Vagina (tissue), 2 donors: Measurements from ENCODE around the gene PRKAA2. TPM values are rescaled to one million over a fixed set of nuclear protein-coding genes. Genes with fewer than 3 reads are reported as not detected.

Experiments used
- DNase-seq, 2 donors: peaks; one replicate each; pipeline ENCODE4 v3.0.0-alpha.2; 2017; ENCODE audit errors: extremely low spot score in 2 of 2
- H3K27ac ChIP-seq: fragments of 200-600 bp; sonication (generic); one replicate; pipeline ENCODE4 v1.5.1; 2019
- H3K27me3 ChIP-seq: fragments of 200-600 bp; sonication (generic); one replicate; pipeline ENCODE4 v1.5.1; 2019
- H3K36me3 ChIP-seq, 2 donors: fragments of 200-600 bp; sonication (generic); one replicate each; pipeline ENCODE4 v1.5.1; 2017 to 2019
- H3K4me1 ChIP-seq: fragments of 200-600 bp; sonication (generic); one replicate; pipeline ENCODE4 v1.5.1; 2019
- H3K4me3 ChIP-seq, 2 donors: fragments of 200-600 bp; sonication (generic); 1 replicate in 1 of 2; 2 replicates in 1 of 2; pipeline ENCODE4 v1.5.1; 2016 to 2019
- H3K9me3 ChIP-seq: fragments of 200-600 bp; sonication (generic); one replicate; pipeline ENCODE4 v1.5.1; 2019
- POLR2A ChIP-seq, 2 donors: fragments of 450-650 bp; IDR thresholded peaks; one replicate each; pipeline ENCODE4 v1.6.1; 2017; ENCODE audit warnings: antibody characterized with exemption in 2 of 2, mild to moderate bottlenecking in 2 of 2, moderate library complexity in 2 of 2
- POLR2AphosphoS5 ChIP-seq, 2 donors: sonication (generic); formaldehyde crosslinking; IDR thresholded peaks; one replicate each; pipeline ENCODE4 v1.9.0; 2017; ENCODE audit warnings: antibody characterized with exemption in 2 of 2, mild to moderate bottlenecking in 2 of 2, low read depth in 1 of 2; ENCODE audit not compliant: insufficient read depth in 1 of 2
- intact Hi-C: fragments of 100-400 bp; cut with DNase I; formaldehyde crosslinking; loops from one replicate; pipeline ENCODE4 v1.15.1; 2023
- total RNA-seq: library from RNA; depleted of rRNA; stranded (reverse); fragments of >200 nt; gene quantifications from one replicate; pipeline ENCODE4 v1.2.3, GENCODE V29; 2016
- TF ChIP-seq, protein P1 (sequence below), 3 experiments: fragments of 450-650 bp in 2 of 3; fragments of 200-600 bp in 1 of 3; sonication (generic) in 1 of 3; IDR thresholded peaks; one replicate each; pipeline ENCODE4 v1.5.1; 2017 to 2019; ENCODE audit warnings: antibody characterized with exemption in 3 of 3, mild to moderate bottlenecking in 2 of 3, moderate library complexity in 2 of 3

PRKAA2 gene
- total RNA-seq, 1 donor from 2014 or later = 3.7 TPM

DNA sequence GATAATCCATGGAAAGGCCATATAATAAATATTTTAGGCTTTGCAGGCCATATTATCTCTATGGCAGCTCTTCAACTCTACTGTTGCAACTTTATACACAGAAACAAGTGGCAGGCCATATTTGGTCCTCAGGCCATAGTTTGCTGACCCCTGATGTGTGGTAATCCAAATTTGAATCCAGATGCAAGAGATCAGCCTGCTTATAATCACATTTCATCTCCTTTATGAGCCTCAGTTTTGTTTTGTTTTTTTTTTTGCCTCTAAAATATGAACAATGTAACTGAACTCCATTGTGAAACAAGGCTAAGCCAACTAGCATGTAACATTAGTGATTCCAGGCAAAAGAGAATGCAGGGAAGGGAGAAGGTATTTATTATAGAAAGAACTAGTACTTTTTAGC lies 81.6 kb downstream of the PRKAA2 start:
- intact Hi-C loops = no loop called here
- Histone ChIP-seq H3K36me3 (no peaks in the 10 kb centered on the region), H3K27me3 (no peaks in the 10 kb centered on the region), H3K9me3 (no peaks in the 10 kb centered on the region), H3K4me3 (no peak overlapping the region), H3K4me1 (no peaks in the 10 kb centered on the region), H3K27ac (no peak overlapping the region)
- TF ChIP-seq, protein P1, sequence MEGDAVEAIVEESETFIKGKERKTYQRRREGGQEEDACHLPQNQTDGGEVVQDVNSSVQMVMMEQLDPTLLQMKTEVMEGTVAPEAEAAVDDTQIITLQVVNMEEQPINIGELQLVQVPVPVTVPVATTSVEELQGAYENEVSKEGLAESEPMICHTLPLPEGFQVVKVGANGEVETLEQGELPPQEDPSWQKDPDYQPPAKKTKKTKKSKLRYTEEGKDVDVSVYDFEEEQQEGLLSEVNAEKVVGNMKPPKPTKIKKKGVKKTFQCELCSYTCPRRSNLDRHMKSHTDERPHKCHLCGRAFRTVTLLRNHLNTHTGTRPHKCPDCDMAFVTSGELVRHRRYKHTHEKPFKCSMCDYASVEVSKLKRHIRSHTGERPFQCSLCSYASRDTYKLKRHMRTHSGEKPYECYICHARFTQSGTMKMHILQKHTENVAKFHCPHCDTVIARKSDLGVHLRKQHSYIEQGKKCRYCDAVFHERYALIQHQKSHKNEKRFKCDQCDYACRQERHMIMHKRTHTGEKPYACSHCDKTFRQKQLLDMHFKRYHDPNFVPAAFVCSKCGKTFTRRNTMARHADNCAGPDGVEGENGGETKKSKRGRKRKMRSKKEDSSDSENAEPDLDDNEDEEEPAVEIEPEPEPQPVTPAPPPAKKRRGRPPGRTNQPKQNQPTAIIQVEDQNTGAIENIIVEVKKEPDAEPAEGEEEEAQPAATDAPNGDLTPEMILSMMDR (IDR thresholded peaks at IDR 0.05) = no peak
- TF ChIP-seq POLR2AphosphoS5 (IDR thresholded peaks at IDR 0.05; ENCODE audit: insufficient read depth in 1 of 2, low read depth in 1 of 2) (no peak), POLR2A (IDR thresholded peaks at IDR 0.05) (no peak)
- DNase-seq = no peak

DNA sequence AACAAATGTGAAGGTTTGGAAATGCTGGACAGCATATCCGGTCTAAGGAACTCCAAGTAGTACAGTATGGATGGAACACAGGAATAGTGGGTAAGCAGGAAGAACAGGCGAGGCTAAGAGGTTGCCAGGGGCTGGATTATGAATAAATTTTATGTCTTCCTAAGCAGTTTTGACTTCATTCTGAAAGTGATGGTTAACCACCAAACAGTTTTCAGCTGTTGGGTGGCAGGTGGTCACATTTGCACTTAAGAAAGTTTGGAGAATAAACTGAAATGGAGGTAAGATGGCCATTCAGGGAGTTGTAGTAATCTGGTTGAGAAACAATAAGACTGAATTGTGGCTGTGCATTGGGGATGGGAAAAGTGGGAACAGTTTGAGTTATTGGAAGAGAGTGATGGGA lies 83.8 kb downstream of the PRKAA2 start:
- Histone ChIP-seq H3K27ac (no peak overlapping the region), H3K4me3 (no peak overlapping the region), H3K4me1 (no peaks in the 10 kb centered on the region), H3K9me3 (no peaks in the 10 kb centered on the region), H3K27me3 (no peaks in the 10 kb centered on the region), H3K36me3 (no peaks in the 10 kb centered on the region)
- no peak for TF ChIP-seq POLR2AphosphoS5 (IDR thresholded peaks at IDR 0.05; ENCODE audit: insufficient read depth in 1 of 2, low read depth in 1 of 2)
- no peak for TF ChIP-seq POLR2A (IDR thresholded peaks at IDR 0.05)
- TF ChIP-seq, protein P1 (IDR thresholded peaks at IDR 0.05) = no peak
- intact Hi-C loops = no loop called here
- no peak for DNase-seq

DNA sequence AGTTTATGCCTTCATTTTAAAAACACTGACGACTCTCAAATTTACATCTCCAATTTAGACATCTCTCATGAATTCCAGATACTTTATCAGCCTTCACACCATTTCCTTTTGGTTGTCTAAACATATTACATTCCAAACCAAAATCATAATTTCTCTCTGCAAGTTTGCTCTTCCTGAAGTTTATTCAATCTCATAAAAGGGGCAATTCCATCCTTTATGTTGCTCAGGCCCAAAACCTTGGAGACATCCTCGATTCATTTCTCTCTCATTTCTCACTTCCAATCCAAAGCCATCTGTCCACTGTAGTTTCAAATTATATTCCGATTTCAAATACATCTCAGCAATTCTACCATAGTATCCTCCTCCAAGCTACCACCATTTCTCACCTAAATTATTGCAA lies 100.1 kb downstream of the PRKAA2 start:
- DNase-seq = no peak
- H3K27me3 ChIP-seq = no peaks in the 10 kb centered on the region
- H3K27ac ChIP-seq = no peak overlapping the region
- H3K4me1 ChIP-seq = no peaks in the 10 kb centered on the region
- intact Hi-C loops = no loop called here
- no peak overlapping the region for H3K4me3 ChIP-seq
- H3K36me3 ChIP-seq = no peaks in the 10 kb centered on the region
- no peaks in the 10 kb centered on the region for H3K9me3 ChIP-seq
- no peak for TF ChIP-seq POLR2A (IDR thresholded peaks at IDR 0.05)
- TF ChIP-seq, protein P1 (IDR thresholded peaks at IDR 0.05) = no peak
- no peak for TF ChIP-seq POLR2AphosphoS5 (IDR thresholded peaks at IDR 0.05; ENCODE audit: insufficient read depth in 1 of 2, low read depth in 1 of 2)

DNA sequence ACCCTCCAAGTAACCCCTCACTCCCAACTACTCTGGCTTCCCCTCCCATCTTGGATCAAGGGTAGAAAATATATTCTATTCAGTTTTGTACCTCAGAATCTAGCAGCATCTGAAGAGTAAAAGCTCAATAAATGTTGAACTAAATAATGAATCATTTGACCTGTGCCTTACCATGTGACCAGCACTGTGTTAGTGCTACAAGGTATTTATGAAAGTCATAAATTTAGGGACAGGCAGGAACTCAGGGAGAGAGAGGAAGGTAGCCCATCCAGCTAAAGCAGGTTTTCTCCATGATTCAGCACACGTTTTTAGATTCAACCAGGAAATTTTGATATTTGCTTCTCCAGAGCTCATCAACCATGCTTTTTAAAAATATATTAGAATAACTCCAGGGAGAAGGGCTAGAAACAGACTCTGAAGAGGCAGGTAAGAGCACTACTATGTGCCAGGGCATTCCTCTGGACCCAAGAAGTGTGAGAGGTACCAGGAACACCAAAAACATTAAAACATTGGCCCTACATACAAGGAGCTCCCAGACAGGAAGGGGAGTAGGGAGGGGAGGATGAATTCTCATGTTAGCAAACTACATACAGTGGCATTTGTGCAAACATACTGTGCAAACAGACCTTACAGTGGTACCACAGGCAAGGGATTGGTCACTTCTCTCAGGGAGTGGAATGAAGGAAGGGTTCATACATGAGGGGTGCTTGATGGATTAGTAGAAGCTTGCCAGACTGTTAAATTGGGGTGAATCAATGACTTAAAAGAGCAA lies 109.8 kb downstream of the PRKAA2 start:
- no peaks in the 10 kb centered on the region for H3K9me3 ChIP-seq
- intact Hi-C loops = no loop called here
- no peaks in the 10 kb centered on the region for H3K4me1 ChIP-seq
- no peak for DNase-seq
- TF ChIP-seq, protein P1 (IDR thresholded peaks at IDR 0.05) = no peak
- TF ChIP-seq POLR2AphosphoS5 (IDR thresholded peaks at IDR 0.05; ENCODE audit: insufficient read depth in 1 of 2, low read depth in 1 of 2) (no peak), POLR2A (IDR thresholded peaks at IDR 0.05) (no peak)
- H3K27me3 ChIP-seq = no peaks in the 10 kb centered on the region
- no peak overlapping the region for H3K4me3 ChIP-seq
- no peaks in the 10 kb centered on the region for H3K36me3 ChIP-seq
- no peak overlapping the region for H3K27ac ChIP-seq

DNA sequence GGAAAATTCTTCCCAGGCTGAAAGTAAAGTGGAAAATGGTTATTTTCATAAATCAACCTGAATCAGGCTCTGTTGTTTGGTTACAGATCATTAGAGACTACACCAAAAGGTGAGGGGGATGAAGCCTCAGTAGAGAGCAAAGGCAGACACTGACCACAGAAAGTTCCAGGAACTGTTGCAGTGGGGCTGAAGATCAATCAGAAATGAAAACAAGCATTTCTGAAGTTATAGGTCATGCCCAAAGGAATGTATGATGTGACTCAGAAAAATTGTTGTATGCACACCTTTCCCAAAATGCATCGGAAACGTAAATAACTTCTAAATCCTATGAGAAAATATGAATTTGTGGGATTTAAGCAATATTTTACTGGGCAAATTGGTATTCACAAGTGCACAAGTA lies 110.8 kb downstream of the PRKAA2 start:
- no peak for DNase-seq
- H3K4me3 ChIP-seq = no peak overlapping the region
- H3K27me3 ChIP-seq = no peaks in the 10 kb centered on the region
- no peak overlapping the region for H3K27ac ChIP-seq
- H3K36me3 ChIP-seq = no peaks in the 10 kb centered on the region
- H3K9me3 ChIP-seq = no peaks in the 10 kb centered on the region
- no peak for TF ChIP-seq POLR2A (IDR thresholded peaks at IDR 0.05)
- no peak for TF ChIP-seq POLR2AphosphoS5 (IDR thresholded peaks at IDR 0.05; ENCODE audit: insufficient read depth in 1 of 2, low read depth in 1 of 2)
- TF ChIP-seq, protein P1 (IDR thresholded peaks at IDR 0.05) = no peak
- intact Hi-C loops = no loop called here
- H3K4me1 ChIP-seq = no peaks in the 10 kb centered on the region
